BLaER1 (cell line): Measurements from ENCODE around the gene SCN8A.
"Not testable (repeated sequence)": the region's sequence is repeated elsewhere in the genome, so short reads cannot be mapped to it uniquely, and the experiment has no call there.

ENCODE experiments used
- H3K27ac ChIP-seq: shearing (Covaris generic); formaldehyde crosslinking; 2 replicates; pipeline ENCODE4 v1.8.1; 2022
- H3K27me3 ChIP-seq: shearing (Covaris generic); formaldehyde crosslinking; 2 replicates; pipeline ENCODE4 v1.8.1; 2022
- H3K36me3 ChIP-seq: shearing (Covaris generic); formaldehyde crosslinking; 2 replicates; pipeline ENCODE4 v1.8.1; 2022
- H3K4me1 ChIP-seq: shearing (Covaris generic); formaldehyde crosslinking; 2 replicates; pipeline ENCODE4 v1.8.1; 2022
- H3K4me2 ChIP-seq: shearing (Covaris generic); formaldehyde crosslinking; 2 replicates; pipeline ENCODE4 v1.8.1; 2022
- H3K4me3 ChIP-seq: shearing (Covaris generic); formaldehyde crosslinking; 2 replicates; pipeline ENCODE4 v1.8.1; 2022
- H3K9ac ChIP-seq: shearing (Covaris generic); formaldehyde crosslinking; 2 replicates; pipeline ENCODE4 v1.8.1; 2022
- H3K9me3 ChIP-seq: shearing (Covaris generic); formaldehyde crosslinking; 2 replicates; pipeline ENCODE4 v1.8.1; 2022
- H4K20me1 ChIP-seq: shearing (Covaris generic); formaldehyde crosslinking; 2 replicates; pipeline ENCODE4 v1.8.1; 2022
- Cebpa-rat ChIP-seq: shearing (Covaris generic); IDR thresholded peaks from 2 replicates; pipeline ENCODE4 v1.8.1; 2022

Gene SCN8A

DNA sequence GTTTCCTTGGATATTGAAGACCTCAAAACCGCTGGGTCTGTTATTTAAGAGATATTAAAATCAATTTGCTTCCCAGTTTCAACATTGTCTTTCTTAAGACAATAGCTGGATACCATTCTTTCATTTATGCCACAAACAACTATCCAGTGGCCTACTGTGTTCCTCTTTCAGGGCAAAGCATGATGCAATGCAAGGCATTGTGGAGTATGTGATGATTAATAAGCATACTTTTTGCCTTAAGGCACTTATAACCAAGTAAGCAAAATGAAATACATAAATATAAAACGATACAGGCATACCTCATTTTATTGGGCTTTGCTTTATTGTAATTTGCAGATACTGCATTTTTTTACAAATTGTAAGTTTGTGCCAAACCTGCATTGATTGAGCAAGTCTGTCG lies 45.5 kb downstream of the SCN8A start:
- H3K9me3 ChIP-seq, result peaks cover 33% of the 10 kb centered on the region
- H3K4me3 ChIP-seq, result no peak overlapping the region
- no peaks in the 10 kb centered on the region for H3K36me3 ChIP-seq
- H4K20me1 ChIP-seq, result no peaks in the 10 kb centered on the region
- no peaks in the 10 kb centered on the region for H3K27me3 ChIP-seq
- no peak overlapping the region for H3K9ac ChIP-seq
- no peak for TF ChIP-seq Cebpa-rat
- no peaks in the 10 kb centered on the region for H3K4me1 ChIP-seq
- H3K27ac ChIP-seq, result no peak overlapping the region
- H3K4me2 ChIP-seq, result no peak overlapping the region

DNA sequence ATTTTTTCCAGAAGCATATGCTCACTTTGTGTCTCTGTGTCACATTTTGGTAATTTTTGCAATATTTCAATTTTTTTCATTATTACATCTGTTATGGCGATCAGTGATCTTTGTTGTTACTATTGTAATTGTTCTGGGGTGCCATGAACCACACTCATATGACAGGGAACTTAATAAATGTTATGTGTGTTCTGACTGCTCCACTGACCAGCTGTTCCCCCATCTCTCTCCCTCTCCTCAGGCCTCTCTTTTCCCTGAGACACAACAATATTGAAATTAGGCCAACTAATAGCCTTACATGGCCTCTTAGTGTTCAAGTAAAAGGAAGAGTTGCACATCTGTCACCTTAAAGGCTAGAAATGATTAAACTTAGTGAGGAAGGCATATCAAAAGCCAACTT lies 46.0 kb downstream of the SCN8A start:
- Histone ChIP-seq H3K27ac (no peak overlapping the region), H3K9me3 (peaks cover 33% of the 10 kb centered on the region), H3K4me2 (no peak overlapping the region), H3K9ac (no peak overlapping the region), H3K27me3 (no peaks in the 10 kb centered on the region), H4K20me1 (no peaks in the 10 kb centered on the region), H3K4me3 (no peak overlapping the region), H3K36me3 (no peaks in the 10 kb centered on the region), H3K4me1 (no peaks in the 10 kb centered on the region)
- TF ChIP-seq Cebpa-rat, result no peak

DNA sequence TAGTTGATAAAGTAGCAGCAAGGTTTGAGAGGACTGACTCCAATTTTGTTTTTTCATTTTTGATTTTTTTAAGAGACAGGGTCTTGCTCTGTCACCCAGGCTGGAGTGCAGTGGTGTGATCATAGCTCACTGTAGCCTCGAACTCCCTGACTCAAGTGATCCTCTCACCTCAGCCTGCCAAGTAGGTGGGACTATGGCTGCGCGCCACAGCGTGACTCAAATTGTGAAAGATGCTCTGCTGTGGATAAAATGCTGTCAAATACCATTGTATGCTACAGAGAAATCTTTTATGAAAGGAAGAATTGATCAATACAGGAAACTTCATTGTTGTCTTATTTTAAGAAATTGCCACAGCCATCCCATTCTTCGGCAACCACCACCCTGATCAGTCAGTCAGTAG lies 48.3 kb downstream of the SCN8A start:
- TF ChIP-seq Cebpa-rat, result no peak
- Histone ChIP-seq H3K4me2 (no peak overlapping the region), H3K36me3 (no peaks in the 10 kb centered on the region), H3K27me3 (no peaks in the 10 kb centered on the region), H3K4me1 (no peaks in the 10 kb centered on the region), H3K9me3 (peaks cover 40% of the 10 kb centered on the region), H3K4me3 (no peak overlapping the region), H4K20me1 (no peaks in the 10 kb centered on the region), H3K27ac (no peak overlapping the region), H3K9ac (no peak overlapping the region)

DNA sequence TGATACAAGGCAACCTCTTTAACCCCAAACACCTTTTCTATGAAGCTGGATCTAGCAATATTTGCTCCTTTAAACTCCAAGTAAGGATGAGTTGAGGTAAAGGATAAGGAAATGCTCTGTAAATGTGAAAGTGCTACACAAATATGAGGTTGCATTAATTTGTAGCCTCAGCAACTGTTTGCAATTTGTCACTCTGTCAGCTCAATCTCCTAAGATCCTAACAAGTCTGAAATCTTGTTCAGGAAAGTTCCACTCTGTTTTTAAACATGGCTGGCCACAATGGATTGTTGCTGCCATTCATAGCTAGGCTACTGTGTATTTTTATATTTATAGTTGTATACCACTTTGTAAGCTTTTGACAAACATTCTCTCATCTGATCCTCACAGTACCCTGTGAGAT lies 51.3 kb downstream of the SCN8A start:
- TF ChIP-seq Cebpa-rat, result no peak

DNA sequence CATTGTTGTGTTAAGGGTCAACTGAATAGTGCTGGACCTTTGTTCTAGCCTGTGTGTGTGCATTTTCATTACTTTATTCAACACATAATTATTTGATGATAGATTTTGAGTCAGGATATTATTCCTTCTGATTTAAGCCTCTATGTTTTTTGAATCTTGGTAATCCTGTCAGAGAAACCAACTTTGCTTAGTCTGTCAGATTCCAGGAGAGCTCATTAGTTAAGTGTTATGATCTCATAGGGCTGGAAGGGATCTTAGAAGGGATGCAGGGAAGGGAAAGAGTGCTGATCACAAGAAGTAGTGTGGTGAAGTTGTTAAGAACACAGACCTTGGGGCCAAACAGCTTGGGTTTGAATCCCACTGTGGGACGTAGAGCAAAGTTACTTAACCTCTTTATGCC lies 52.9 kb downstream of the SCN8A start:
- H3K27me3 ChIP-seq, result no peaks in the 10 kb centered on the region
- no peak overlapping the region for H3K27ac ChIP-seq
- H3K4me2 ChIP-seq, result no peak overlapping the region
- H3K4me1 ChIP-seq, result peaks cover 6% of the 10 kb centered on the region; the same call in 1 of the 2 replicates
- no peaks in the 10 kb centered on the region for H3K36me3 ChIP-seq
- TF ChIP-seq Cebpa-rat, result no peak
- H4K20me1 ChIP-seq, result no peaks in the 10 kb centered on the region
- H3K9ac ChIP-seq, result no peak overlapping the region
- no peak overlapping the region for H3K4me3 ChIP-seq
- peaks cover 25% of the 10 kb centered on the region for H3K9me3 ChIP-seq

More for the DNA sequence above, 51.3 kb downstream of the SCN8A start:
- Histone ChIP-seq H3K4me3 (no peak overlapping the region), H3K4me1 (no peaks in the 10 kb centered on the region), H3K36me3 (no peaks in the 10 kb centered on the region), H3K4me2 (no peak overlapping the region), H4K20me1 (no peaks in the 10 kb centered on the region), H3K27me3 (no peaks in the 10 kb centered on the region), H3K9me3 (peaks cover 32% of the 10 kb centered on the region), H3K27ac (no peak overlapping the region), H3K9ac (no peak overlapping the region)

DNA sequence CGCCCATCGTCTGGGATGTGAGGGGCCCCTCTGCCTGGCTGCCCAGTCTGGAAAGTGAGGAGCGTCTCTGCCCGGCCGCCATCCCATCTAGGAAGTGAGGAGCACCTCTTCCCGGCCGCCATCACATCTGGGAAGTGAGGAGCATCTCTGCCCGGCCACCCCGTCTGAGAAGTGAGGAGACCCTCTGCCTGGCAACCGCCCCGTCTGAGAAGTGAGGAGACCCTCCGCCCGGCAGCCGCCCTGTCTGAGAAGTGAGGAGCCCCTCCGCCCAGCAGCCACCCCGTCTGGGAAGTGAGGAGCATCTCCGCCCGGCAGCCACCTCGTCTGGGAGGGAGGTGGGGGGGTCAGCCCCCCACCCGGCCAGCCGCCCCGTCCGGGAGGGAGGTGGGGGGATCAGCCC lies 53.7 kb downstream of the SCN8A start:
- H3K9ac ChIP-seq, H3K36me3 ChIP-seq, H3K4me2 ChIP-seq, H3K27me3 ChIP-seq, H3K27ac ChIP-seq, H3K4me1 ChIP-seq, H4K20me1 ChIP-seq, H3K4me3 ChIP-seq: not testable (repeated sequence)
- peaks cover 28% of the 10 kb centered on the region for H3K9me3 ChIP-seq

DNA sequence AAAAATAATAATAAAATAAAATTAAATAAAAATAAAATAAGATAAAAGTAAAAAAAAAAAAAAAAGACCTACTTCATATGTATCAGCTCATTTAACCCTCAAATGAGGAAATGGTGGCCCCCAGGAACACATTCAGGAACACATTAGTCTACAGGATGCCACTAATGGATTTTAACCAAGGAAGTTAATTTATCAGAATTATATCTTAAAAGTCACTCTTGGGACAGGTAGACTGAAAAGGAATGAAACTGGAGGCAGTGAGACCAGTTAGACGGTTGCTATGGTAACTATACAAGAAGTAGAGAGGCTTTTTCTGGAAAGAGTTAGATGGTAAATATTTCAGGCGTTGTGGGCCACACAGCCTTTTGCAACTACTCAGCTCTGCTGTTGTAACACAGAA lies 54.9 kb downstream of the SCN8A start:
- no peak for TF ChIP-seq Cebpa-rat
- Histone ChIP-seq H3K9ac (no peak overlapping the region), H3K4me1 (peaks cover 6% of the 10 kb centered on the region; the same call in 1 of the 2 replicates), H3K4me2 (no peak overlapping the region), H3K36me3 (no peaks in the 10 kb centered on the region), H3K9me3 (peaks cover 40% of the 10 kb centered on the region), H3K27ac (no peak overlapping the region), H3K4me3 (no peak overlapping the region), H3K27me3 (no peaks in the 10 kb centered on the region), H4K20me1 (no peaks in the 10 kb centered on the region)

DNA sequence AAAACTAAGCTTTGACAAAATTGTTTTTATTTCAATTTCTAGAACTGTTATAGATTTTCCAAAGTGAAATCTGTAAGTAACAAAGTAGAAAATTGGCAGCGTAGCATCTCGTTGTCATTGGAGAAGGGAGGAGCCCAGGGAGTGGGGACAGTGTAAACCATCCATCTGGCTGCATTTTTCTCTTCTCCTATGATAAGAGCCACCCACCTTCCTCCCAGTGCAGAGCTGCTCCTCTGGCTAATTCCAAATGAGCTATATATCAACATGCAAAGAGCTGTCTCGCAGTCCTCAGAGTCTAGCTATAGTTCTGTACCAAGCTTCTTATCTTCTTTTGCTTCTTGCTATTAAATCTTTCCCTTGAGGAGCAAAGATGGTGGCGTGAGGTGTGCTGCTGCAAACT lies 56.6 kb downstream of the SCN8A start:
- H3K9ac ChIP-seq, result no peak overlapping the region
- no peaks in the 10 kb centered on the region for H3K27me3 ChIP-seq
- H3K4me3 ChIP-seq, result no peak overlapping the region
- H3K4me1 ChIP-seq, result peaks cover 6% of the 10 kb centered on the region; the same call in 1 of the 2 replicates
- H3K4me2 ChIP-seq, result no peak overlapping the region
- H3K9me3 ChIP-seq, result peaks cover 47% of the 10 kb centered on the region
- no peak overlapping the region for H3K27ac ChIP-seq
- H4K20me1 ChIP-seq, result no peaks in the 10 kb centered on the region
- H3K36me3 ChIP-seq, result no peaks in the 10 kb centered on the region
- no peak for TF ChIP-seq Cebpa-rat

DNA sequence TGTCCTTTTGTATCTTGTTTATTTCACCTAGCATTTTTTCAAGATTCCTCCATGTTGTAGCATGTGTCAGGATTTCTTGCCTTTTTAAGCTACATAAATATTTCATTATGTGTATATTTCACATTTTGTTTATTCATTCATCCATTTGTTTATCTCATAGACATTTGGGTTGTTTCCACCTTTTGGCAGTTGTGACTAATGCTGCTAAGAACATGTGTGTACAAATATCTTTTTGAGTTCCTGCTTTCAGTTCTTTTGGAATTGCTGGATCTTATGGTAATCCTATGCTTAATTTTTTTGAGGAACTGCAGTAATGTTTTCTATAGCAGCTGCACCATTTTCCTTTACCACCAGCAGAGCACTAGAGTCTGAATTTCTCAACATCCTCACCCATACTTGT lies 62.4 kb downstream of the SCN8A start:
- no peak for TF ChIP-seq Cebpa-rat
- H3K4me3 ChIP-seq, result no peak overlapping the region
- H3K36me3 ChIP-seq, result no peaks in the 10 kb centered on the region
- no peak overlapping the region for H3K27ac ChIP-seq
- H3K9ac ChIP-seq, result no peak overlapping the region
- H3K4me2 ChIP-seq, result no peak overlapping the region
- peaks cover 1% of the 10 kb centered on the region; the same call in 1 of the 2 replicates for H3K4me1 ChIP-seq
- H3K27me3 ChIP-seq, result no peaks in the 10 kb centered on the region
- H3K9me3 ChIP-seq, result peaks cover 29% of the 10 kb centered on the region
- H4K20me1 ChIP-seq, result no peaks in the 10 kb centered on the region

DNA sequence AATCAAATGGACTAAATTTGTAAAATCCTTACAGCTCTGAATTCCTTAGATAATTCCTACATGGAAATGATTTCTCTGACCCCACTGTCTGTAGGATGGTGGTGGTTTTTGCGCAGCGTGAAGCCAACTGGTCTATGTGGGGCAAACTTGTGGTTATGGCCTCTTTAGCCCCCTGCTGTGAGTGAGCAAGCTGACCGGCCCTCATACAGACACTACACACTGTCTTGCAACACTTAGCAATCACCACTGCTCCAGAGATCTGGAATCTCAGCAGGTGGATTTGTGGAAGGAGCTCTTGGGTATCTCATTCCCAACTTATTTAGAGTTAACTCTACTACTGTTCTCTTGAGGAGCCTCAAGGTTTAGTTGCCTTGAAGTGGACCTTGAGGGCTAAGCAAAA lies 70.2 kb downstream of the SCN8A start:
- Histone ChIP-seq H4K20me1 (no peaks in the 10 kb centered on the region), H3K27me3 (no peaks in the 10 kb centered on the region), H3K9me3 (no peaks in the 10 kb centered on the region), H3K4me2 (no peak overlapping the region), H3K27ac (no peak overlapping the region), H3K4me3 (no peak overlapping the region), H3K4me1 (peaks cover 1% of the 10 kb centered on the region), H3K9ac (no peak overlapping the region), H3K36me3 (no peaks in the 10 kb centered on the region)
- no peak for TF ChIP-seq Cebpa-rat

DNA sequence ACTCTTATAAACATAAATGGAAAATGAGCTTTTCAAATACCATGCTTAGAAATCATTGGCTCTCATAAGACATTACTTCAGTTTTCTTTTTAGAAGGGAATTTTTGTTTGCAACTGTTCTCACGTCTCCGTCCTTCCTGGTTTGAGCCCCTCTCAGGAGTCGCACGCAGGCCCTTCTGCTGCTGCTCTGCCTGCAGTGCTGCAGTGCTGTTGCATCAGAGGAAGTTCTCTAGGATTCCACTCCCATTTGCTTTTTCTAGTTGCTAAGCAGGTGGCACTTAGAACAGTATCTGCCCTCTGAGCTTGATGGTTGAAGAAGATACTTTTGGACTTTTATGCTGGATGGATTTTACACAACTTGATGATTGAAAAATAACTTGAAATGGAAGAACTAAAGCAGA lies 70.8 kb downstream of the SCN8A start:
- peaks cover 8% of the 10 kb centered on the region for H3K4me1 ChIP-seq
- H3K27me3 ChIP-seq, result no peaks in the 10 kb centered on the region
- H3K4me2 ChIP-seq, result no peak overlapping the region
- no peaks in the 10 kb centered on the region for H3K9me3 ChIP-seq
- no peaks in the 10 kb centered on the region for H4K20me1 ChIP-seq
- H3K27ac ChIP-seq, result no peak overlapping the region
- H3K36me3 ChIP-seq, result no peaks in the 10 kb centered on the region
- TF ChIP-seq Cebpa-rat, result no peak
- H3K4me3 ChIP-seq, result no peak overlapping the region
- no peak overlapping the region for H3K9ac ChIP-seq
